ENCODE results near the gene CR1. TPM values are rescaled to one million over a fixed set of nuclear protein-coding genes. Genes with fewer than 3 reads are reported as not detected.

CR1 gene
- polyA plus RNA-seq (2011; rRNA removed): not detected in 2 replicates
- not detected in 2 replicates for polyA minus RNA-seq (2011; rRNA and poly(A)+ RNA removed)

- Histone ChIP-seq H3K27ac (ENCODE audit: low read depth, low read length) (no peak within 1 kb of the TSS), H3K4me3 (ENCODE audit: low read depth, low read length) (peak within 1 kb of the TSS; percentile 18; the same call in 1 of the 2 replicates), H3K27me3 (ENCODE audit: control insufficient read depth, insufficient read depth, low read length) (peaks cover 16% of the 10 kb centered on the region), H3K9me3 (ENCODE audit: control insufficient read depth, insufficient read depth, low read length) (no peaks in the 10 kb centered on the region)
- TF ChIP-seq, protein P1, sequence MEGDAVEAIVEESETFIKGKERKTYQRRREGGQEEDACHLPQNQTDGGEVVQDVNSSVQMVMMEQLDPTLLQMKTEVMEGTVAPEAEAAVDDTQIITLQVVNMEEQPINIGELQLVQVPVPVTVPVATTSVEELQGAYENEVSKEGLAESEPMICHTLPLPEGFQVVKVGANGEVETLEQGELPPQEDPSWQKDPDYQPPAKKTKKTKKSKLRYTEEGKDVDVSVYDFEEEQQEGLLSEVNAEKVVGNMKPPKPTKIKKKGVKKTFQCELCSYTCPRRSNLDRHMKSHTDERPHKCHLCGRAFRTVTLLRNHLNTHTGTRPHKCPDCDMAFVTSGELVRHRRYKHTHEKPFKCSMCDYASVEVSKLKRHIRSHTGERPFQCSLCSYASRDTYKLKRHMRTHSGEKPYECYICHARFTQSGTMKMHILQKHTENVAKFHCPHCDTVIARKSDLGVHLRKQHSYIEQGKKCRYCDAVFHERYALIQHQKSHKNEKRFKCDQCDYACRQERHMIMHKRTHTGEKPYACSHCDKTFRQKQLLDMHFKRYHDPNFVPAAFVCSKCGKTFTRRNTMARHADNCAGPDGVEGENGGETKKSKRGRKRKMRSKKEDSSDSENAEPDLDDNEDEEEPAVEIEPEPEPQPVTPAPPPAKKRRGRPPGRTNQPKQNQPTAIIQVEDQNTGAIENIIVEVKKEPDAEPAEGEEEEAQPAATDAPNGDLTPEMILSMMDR (IDR thresholded peaks at IDR 0.05; ENCODE audit: low read depth, low read length): no peak
- ChIA-PET CTCF (no interaction called here), POLR2A (no interaction called here)
- DNase-seq (ENCODE audit: low read depth, low spot score): no peak
Measured at GRCh38 chr1:207495801-207496792, at the start of gene CR1. CR1 (plus strand) TSS chr1:207496157; CDS start chr1:207496268, 111 bp downstream.

DNA sequence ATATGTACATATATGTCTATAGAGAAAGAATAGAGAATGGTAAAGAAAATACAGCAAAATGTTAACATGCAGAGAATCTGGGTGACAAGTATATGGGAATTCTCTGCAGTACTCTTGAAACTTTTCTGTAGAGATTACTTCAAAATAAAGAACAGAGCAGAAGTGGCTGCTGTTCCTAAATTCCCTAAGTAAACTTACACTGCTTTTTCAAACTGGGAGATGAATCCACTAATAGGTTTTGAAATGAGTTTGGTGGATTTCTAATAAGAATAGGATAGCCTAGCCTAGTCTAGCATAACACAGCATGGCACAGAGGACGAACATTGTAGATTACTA, 42.3 kb upstream of the CR1 start:
- POLR2A ChIA-PET: no interaction called here
- H3K4me3 ChIP-seq (ENCODE audit: low read depth, low read length): no peak overlapping the region
- no peak for DNase-seq (ENCODE audit: low read depth, low spot score)
- CTCF ChIA-PET: no interaction called here
- TF ChIP-seq, protein P1 (IDR thresholded peaks at IDR 0.05; ENCODE audit: low read depth, low read length): no peak
- H3K27ac ChIP-seq (ENCODE audit: low read depth, low read length): no peak overlapping the region
- H3K27me3 ChIP-seq (ENCODE audit: control insufficient read depth, insufficient read depth, low read length): peaks cover 29% of the 10 kb centered on the region
- peaks cover 7% of the 10 kb centered on the region; the same call in 1 of the 2 replicates for H3K9me3 ChIP-seq (ENCODE audit: control insufficient read depth, insufficient read depth, low read length)

- Histone ChIP-seq H3K9me3 (ENCODE audit: control insufficient read depth, insufficient read depth, low read length) (peaks cover 7% of the 10 kb centered on the region; the same call in 1 of the 2 replicates), H3K4me3 (ENCODE audit: low read depth, low read length) (0 out of 2 replicates have a peak within 1 kb of the TSS, but pooled peaks have one; percentile 7), H3K27ac (ENCODE audit: low read depth, low read length) (no peak within 1 kb of the TSS), H3K27me3 (ENCODE audit: control insufficient read depth, insufficient read depth, low read length) (peaks cover 29% of the 10 kb centered on the region)
- DNase-seq (ENCODE audit: low read depth, low spot score): no peak
- TF ChIP-seq, protein P1 (IDR thresholded peaks at IDR 0.05; ENCODE audit: low read depth, low read length): no peak
- CTCF ChIA-PET: interaction anchor here (0.6 kb wide), 1 partner anchor 1362 kb away, joined by 3 read pairs; no protein-coding TSS in a partner anchor
- POLR2A ChIA-PET: no interaction called here
Measured at GRCh38 chr1:207454046-207454964, 41.7 kb upstream of the CR1 start, which contains the start of gene CR2. CR2 (plus strand) TSS chr1:207454328; CDS start chr1:207454419, 91 bp downstream.

- H3K27me3 ChIP-seq (ENCODE audit: control insufficient read depth, insufficient read depth, low read length): peaks cover 29% of the 10 kb centered on the region
Measured at GRCh38 chr1:207455183-207455754, 40.7 kb upstream of the CR1 start.

More at GRCh38 chr1:207455183-207455754, 40.7 kb upstream of the CR1 start:
- DNase-seq (ENCODE audit: low read depth, low spot score): no peak
- ChIA-PET POLR2A (no interaction called here), CTCF (no interaction called here)
- TF ChIP-seq, protein P1 (IDR thresholded peaks at IDR 0.05; ENCODE audit: low read depth, low read length): no peak
- Histone ChIP-seq H3K4me3 (ENCODE audit: low read depth, low read length) (no peak overlapping the region), H3K27ac (ENCODE audit: low read depth, low read length) (no peak overlapping the region), H3K9me3 (ENCODE audit: control insufficient read depth, insufficient read depth, low read length) (peaks cover 7% of the 10 kb centered on the region; the same call in 1 of the 2 replicates)

Data from AG04450 (cell line).